Embryonic facial prominence (tissue), 1 donor: Measurements from ENCODE around the gene GPHA2.

Experiments
- DNase-seq: peaks from one replicate; pipeline ENCODE4 v3.0.0-alpha.2; 2016; ENCODE audit errors: extremely low spot score

The GPHA2 gene

GRCh38 chr11:64910451-64911093 is 25.1 kb downstream of the GPHA2 start:
- no peak for DNase-seq

- no peak for DNase-seq
Observed at GRCh38 chr11:64909653-64910343, 25.9 kb downstream of the GPHA2 start.

- no peak for DNase-seq
Observed at GRCh38 chr11:64908766-64909165, 26.9 kb downstream of the GPHA2 start.

GRCh38 chr11:64906314-64906635 is 29.4 kb downstream of the GPHA2 start:
- no peak for DNase-seq

- DNase-seq, result no peak
Observed at GRCh38 chr11:64905516-64906313, 30.0 kb downstream of the GPHA2 start.

GRCh38 chr11:64903291-64903833 is 32.3 kb downstream of the GPHA2 start:
- DNase-seq, result no peak

- no peak for DNase-seq
Observed at GRCh38 chr11:64902102-64902900, 33.4 kb downstream of the GPHA2 start.

GRCh38 chr11:64900774-64901173 is 34.9 kb downstream of the GPHA2 start:
- DNase-seq, result no peak

GRCh38 chr11:64900263-64900678 is 35.4 kb downstream of the GPHA2 start:
- DNase-seq, result no peak

GRCh38 chr11:64898541-64898940 is 37.2 kb downstream of the GPHA2 start:
- no peak for DNase-seq

GRCh38 chr11:64898076-64898445 is 37.6 kb downstream of the GPHA2 start:
- DNase-seq, result no peak

GRCh38 chr11:64897381-64898075 is 38.2 kb downstream of the GPHA2 start:
- no peak for DNase-seq

GRCh38 chr11:64896448-64897022 is 39.2 kb downstream of the GPHA2 start:
- no peak for DNase-seq

GRCh38 chr11:64894812-64895452 is 40.8 kb downstream of the GPHA2 start:
- DNase-seq, result no peak

GRCh38 chr11:64894070-64894811 is 41.5 kb downstream of the GPHA2 start:
- no peak for DNase-seq

GRCh38 chr11:64893194-64894069 is 42.3 kb downstream of the GPHA2 start:
- DNase-seq, result no peak

GRCh38 chr11:64892838-64893193 is 42.9 kb downstream of the GPHA2 start:
- DNase-seq, result no peak

GRCh38 chr11:64892411-64892831 is 43.3 kb downstream of the GPHA2 start:
- no peak for DNase-seq

- DNase-seq, result no peak
Observed at GRCh38 chr11:64891880-64892279, 43.8 kb downstream of the GPHA2 start.
